Measurements from ENCODE around the gene GORASP2.

Gene GORASP2

DNA sequence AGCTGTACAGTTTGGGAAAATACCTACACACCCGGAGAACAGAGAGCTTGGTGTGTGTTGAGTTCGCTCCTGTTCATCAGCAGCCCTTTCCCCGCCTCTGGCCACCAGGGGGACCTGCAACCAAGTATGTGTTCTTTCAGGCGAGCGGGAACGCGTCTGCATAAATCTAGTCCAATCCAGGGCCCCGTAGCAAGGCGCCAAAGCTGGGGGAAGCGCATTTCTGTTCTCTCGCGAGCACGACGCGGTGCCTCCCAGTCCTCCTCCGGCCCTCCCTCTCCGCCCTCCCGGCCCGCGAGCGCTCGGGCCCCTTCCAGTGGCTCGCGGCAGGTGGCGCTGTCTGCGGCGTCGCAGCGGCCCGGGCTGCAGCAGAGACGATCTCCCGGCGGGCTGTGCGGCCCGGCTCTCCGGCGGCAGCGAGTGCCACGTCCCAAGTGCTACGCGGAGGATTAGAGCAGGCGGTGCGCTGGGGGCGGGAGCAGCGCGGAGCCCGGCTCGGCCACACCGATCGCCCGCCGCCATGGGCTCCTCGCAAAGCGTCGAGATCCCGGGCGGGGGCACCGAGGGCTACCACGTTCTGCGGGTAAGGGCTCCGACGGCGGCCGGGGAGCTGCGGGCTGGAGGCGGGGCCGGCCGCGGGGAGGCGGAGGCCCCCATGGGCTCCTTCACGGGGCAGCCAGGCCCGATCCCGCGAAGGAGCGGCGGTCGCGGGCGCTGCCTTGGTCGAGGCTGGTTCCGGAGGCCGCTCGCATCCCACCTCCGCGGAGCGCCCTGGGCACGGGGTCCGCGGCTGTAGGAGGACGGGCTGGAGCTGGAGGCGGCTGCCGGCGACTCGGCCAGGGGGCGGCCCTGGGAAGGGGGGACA lies at the start of gene GORASP2:
Gene GORASP2, plus strand, starts transcription at position 430 of the 862 bp plus-strand sequence. Its CDS starts 88 bp downstream, at position 518.
- TF ChIP-seq POLR2A (IDR thresholded peaks at IDR 0.05; ENCODE audit: low read depth, low read length): peak; percentile 90
- DNase-seq (ENCODE audit: insufficient read length, low spot score) (peak; percentile 95), FAIRE-seq (peak; percentile 96)

DNA sequence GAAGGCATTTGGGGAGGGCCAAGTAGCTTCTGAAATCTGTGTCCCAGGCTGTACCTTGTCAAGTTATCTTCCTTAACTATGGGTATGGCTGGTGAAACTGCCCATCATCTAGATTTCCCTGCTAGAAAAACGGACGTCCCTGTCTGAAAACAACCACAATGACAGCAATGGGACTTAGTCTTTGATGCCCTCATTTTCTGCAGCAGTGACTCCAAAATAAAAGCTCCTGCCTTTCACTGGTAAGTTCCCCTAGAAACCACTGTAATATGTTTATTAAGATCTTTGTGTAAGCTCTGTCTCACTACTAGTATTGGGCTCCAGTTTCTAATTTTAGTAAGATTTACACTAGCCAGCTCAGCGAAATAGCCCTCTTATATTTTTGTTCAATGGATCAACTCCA lies 47.2 kb upstream of the GORASP2 start:
- FAIRE-seq (no peak), DNase-seq (ENCODE audit: insufficient read length, low spot score) (no peak)
- no peak for TF ChIP-seq POLR2A (IDR thresholded peaks at IDR 0.05; ENCODE audit: low read depth, low read length)

DNA sequence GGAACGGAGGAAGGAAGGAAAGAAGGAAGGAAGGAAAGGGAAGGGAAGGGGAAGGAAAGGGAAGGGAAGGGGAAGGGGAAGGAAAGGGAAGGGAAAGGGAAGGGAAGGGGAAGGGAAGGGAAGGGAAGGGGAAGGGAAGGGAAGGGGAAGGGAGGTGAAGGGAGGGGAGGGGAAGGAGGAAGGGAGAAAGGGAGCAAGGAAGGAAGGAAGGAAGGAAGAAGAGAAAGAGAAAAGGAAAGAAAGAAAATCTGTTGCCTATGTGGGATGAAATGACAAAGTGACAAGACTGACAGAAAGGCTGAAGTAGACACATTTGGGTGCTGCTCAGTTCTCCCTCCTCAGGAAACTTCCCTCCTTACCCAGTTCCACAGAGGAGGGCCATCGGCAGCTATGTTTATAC lies 46.3 kb upstream of the GORASP2 start:
- no peak for FAIRE-seq

DNA sequence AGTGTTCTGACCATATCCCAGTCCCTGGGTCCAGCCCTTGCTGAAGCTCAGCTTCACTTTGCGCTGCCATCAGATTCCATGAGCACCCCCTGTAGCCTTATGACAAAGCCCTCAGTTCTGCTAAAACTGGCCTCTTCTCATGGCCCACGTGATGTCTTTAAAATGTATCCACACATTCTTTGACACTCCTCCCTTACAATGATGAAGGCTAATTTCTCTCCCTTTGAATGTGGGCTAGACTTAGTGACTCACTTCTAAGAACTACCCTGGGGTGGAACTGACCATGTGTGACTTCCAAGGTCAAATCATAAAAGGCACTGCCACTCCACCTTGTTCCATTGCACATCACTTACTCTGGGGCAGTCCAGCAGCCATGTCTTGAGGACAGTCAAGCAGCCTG lies 45.4 kb upstream of the GORASP2 start:
- no peak for TF ChIP-seq POLR2A (IDR thresholded peaks at IDR 0.05; ENCODE audit: low read depth, low read length)
- DNase-seq (ENCODE audit: insufficient read length, low spot score) (no peak), FAIRE-seq (no peak)

More for the DNA sequence above, 46.3 kb upstream of the GORASP2 start:
- no peak for TF ChIP-seq POLR2A (IDR thresholded peaks at IDR 0.05; ENCODE audit: low read depth, low read length)
- no peak for DNase-seq (ENCODE audit: insufficient read length, low spot score)

DNA sequence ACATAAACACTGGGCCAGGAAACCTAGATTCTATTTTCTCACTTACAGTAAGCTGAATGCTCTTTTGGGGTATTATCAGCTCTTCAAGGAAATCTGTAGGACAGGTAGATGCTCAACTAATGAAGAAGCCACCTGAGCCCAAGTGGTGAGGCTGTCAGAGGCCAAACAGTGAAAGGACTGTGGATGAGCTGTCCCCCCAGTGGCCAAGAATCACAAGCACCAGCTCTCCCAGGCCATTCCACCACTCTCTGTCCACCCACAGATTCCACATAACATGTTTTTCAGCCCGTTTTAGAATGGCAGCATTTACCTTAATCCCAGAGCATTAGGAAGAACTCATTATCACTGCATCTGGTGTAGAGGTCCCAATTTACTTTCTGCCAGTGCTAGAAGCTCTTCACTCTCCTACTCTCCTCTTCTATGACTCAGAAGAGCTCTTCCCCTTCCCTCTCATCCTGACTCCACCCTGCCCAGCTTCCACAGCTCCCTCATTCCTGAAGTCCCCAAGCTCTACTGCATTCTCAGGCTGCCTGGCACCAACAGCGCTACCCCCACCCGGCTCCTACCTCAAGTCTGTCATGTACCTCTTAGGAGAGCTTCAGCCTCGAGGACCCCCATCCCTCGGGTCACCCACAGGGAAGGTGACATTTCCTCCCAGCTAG lies 43.8 kb upstream of the GORASP2 start:
- FAIRE-seq (no peak), DNase-seq (ENCODE audit: insufficient read length, low spot score) (no peak)
- TF ChIP-seq POLR2A (IDR thresholded peaks at IDR 0.05; ENCODE audit: low read depth, low read length): no peak

DNA sequence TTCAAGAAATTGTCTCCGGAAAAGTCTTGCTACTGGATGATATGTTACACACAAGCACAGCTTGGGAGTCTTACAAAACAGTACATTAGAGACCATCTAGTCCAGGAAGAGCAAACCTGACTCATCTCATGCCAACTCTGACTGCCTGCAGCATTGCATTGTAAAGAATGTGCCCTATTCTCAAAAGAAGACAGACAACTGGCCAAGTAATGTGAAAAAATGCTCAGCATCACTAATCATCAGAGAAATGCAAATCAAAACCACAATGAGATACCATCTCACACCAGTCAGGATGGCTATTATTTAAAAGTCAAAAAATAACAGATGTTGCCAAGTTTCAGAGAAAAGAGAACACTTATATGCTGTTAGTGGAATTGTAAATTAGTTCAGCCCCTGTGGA lies 42.7 kb upstream of the GORASP2 start:
- peak; percentile 80 for FAIRE-seq
- TF ChIP-seq POLR2A (IDR thresholded peaks at IDR 0.05; ENCODE audit: low read depth, low read length): no peak
- no peak for DNase-seq (ENCODE audit: insufficient read length, low spot score)

DNA sequence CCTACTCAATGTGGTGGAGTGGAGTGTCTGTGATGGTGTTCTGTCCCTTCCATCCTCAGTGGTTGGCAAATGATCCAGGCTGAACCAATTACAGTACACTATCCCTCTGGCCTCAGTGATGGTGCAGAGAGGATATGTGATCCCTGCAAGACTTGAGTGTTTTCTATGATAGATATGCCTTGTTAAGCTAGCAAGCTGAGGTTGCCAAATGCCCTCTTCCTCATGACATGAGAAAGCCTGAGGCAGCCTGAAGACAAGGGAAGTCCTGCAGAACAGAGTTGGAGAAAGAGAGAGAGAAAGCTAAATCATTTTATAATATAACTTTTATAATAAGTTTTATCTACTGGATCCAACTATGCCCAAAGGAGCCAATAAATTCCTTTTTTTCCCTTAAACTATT lies 41.6 kb upstream of the GORASP2 start:
- no peak for TF ChIP-seq POLR2A (IDR thresholded peaks at IDR 0.05; ENCODE audit: low read depth, low read length)
- FAIRE-seq (no peak), DNase-seq (ENCODE audit: insufficient read length, low spot score) (no peak)

DNA sequence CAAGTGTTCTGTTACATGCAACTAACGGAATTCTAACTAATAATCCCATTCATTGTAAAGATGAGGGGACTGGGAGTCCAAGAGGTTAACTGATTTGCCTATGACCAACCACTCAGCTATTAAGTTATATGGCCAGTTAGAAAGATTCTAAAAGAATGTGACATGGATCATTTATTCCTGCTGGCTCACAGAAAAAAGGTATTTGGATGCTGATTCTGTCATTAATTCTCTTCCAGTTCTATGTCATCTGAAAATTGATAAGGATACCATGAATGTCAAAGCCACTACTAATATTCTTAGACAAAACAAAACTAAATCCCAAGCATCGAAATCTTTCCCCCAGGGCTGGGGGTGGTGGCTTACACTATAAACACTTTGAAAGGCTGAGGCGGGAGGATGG lies 41.2 kb upstream of the GORASP2 start:
- DNase-seq (ENCODE audit: insufficient read length, low spot score) (no peak), FAIRE-seq (no peak)
- TF ChIP-seq POLR2A (IDR thresholded peaks at IDR 0.05; ENCODE audit: low read depth, low read length): no peak

DNA sequence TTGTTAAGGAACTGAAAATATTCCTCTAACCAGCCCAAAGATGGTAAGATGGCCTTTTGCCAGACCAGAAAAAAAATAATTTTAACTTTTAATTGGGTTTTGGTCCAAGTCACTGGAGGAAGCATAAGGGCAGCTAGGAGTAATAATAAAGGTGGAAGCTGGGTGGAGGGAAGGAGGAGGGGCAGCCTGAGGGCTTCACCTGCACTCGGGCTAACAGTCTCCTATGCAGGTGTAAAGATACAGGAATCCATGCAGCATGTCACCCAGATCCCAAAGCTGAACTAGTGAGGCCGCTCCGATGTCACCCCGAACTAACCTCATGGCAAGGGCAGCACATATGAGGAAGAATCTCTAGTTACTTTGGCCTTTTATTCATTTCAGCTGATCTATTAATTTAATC lies 37.2 kb upstream of the GORASP2 start:
- no peak for TF ChIP-seq POLR2A (IDR thresholded peaks at IDR 0.05; ENCODE audit: low read depth, low read length)
- FAIRE-seq (no peak), DNase-seq (ENCODE audit: insufficient read length, low spot score) (no peak)

DNA sequence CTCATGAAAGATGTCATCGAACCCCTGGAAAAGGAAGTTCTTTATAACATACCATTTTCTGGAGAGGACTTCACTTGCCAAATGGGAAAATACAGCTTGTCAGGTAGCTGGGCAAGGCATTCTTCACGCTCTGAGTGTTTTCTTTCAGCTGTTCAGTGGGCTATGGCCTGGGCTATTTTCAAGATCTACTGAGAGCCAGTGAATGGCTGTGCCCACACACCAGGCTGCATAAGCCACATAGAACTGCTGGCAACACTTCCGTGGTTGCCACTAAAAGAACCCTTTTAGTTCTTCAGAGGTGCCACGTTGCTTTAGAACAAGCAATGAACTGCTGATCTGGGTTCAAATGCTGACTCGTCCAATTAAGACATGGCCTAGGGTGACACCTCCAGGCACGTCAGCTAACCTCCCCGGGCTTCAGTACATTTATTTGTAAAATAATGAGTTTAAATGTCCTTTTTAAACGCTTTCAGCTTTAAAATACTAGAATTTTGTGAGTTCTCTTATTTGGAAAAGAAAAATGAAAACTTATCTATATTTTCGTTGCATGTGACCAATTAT lies 36.6 kb upstream of the GORASP2 start:
- DNase-seq (ENCODE audit: insufficient read length, low spot score) (no peak), FAIRE-seq (no peak)
- TF ChIP-seq POLR2A (IDR thresholded peaks at IDR 0.05; ENCODE audit: low read depth, low read length): no peak

DNA sequence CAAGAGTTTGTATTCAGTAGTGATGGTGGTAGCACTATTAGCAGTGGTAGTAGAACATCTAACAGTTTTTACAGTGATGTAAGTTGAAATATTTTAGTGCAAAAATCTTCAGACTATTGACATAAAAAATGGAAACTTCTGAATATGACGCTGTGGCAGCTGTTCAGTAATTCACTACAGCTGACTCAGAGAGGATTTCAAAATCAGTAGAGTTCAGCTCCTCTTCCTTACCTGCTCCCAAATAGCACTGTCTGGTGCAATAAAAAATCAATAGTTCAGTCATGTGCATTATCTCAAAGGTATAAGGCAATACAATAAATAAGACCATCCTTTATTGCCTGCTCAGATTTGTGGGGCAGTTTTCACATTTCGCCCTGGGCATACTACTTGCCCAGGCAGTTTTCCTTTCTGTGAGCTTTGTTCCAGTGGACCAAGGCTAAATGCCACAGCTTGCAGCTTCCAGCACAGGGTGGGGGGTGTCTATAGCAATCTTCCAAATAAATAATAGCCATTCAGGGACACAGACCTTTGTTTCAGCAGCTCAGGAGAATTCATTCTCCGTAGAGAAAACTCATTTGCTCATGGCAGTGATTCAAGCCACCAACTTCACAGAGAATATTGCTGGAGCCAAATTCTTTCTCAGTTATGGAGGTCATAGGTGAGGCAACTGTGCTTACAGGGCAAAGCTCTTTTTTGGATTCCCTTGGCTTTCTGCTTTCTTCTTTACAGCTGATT lies 33.9 kb upstream of the GORASP2 start:
- TF ChIP-seq POLR2A (IDR thresholded peaks at IDR 0.05; ENCODE audit: low read depth, low read length): no peak
- DNase-seq (ENCODE audit: insufficient read length, low spot score) (no peak), FAIRE-seq (peak; percentile 36)

DNA sequence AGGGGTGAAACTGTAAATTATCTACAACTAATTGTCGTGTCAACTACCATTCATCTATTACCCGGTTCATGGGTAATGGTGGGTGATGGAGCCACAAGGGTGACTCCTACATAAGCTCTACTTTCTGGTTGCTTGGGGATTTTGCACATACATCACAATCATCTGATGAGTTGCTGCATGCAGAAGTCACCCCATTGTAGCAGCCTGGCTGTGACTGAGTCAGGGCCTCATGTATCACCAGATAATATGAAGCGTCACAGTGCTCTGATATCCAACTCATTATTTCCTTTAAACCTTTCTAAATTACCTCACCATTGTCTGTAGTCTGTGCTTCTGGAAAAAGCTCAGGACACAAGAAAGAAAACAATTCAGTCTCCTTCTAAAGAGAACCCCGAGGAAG lies 32.4 kb upstream of the GORASP2 start:
- DNase-seq (ENCODE audit: insufficient read length, low spot score): no peak

DNA sequence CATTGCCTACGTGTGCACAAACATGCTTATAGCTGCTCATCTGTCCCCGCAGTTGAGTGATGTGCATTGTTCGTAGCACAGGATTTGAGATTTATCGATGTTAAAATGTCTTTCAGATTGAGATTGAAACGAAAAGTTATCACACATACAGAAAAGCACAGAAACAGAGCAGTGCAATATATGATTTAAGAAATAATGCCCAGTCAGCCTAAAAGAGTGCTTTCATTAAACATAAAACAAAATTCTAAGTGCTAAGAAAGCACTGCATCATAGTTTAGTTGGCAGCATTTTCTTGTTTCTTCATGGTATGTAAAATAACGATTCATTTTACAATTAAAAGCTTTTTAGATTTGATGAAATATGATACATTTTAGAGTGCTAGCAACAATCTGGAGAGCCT lies 31.9 kb upstream of the GORASP2 start:
- FAIRE-seq: no peak

More for the DNA sequence above, 32.4 kb upstream of the GORASP2 start:
- no peak for TF ChIP-seq POLR2A (IDR thresholded peaks at IDR 0.05; ENCODE audit: low read depth, low read length)
- no peak for FAIRE-seq

DNA sequence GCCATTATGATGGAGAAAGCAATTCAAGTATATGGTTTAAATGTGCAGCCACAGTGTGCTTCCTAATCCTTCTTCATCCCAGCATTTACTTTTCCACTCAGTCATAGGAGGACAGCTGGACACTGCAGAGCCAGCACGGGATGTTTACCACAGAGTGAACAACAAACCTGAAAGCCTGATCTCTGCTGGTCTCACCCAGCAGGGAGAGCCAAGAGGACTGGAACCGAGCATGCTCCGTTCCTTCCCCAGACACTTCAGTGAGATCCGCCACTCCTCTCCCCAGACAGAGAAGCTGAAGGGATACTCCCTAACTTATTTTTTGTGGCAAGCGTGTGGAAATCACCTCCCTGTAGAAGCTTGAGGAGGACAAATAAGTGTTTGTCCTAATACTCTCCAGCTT lies 23.2 kb upstream of the GORASP2 start:
- FAIRE-seq (no peak), DNase-seq (ENCODE audit: insufficient read length, low spot score) (no peak)
- no peak for TF ChIP-seq POLR2A (IDR thresholded peaks at IDR 0.05; ENCODE audit: low read depth, low read length)

More for the DNA sequence above, 31.9 kb upstream of the GORASP2 start:
- no peak for DNase-seq (ENCODE audit: insufficient read length, low spot score)
- no peak for TF ChIP-seq POLR2A (IDR thresholded peaks at IDR 0.05; ENCODE audit: low read depth, low read length)

Data from H54 (cell line).